Retinal pigment epithelial cell (primary cell): Measurements from ENCODE around the gene DUSP16.

Source experiments
- DNase-seq: peaks from one replicate; pipeline ENCODE4 v3.0.0-alpha.2; 2010; ENCODE audit warnings: low read depth
- H3K4me3 ChIP-seq: 2 replicates; pipeline ENCODE4 v1.5.1; 2011; ENCODE audit warnings: mild to moderate bottlenecking, low read length, control low read depth, moderate library complexity
- CTCF ChIP-seq: conservative IDR thresholded peaks from 2 replicates; pipeline ENCODE4 v1.5.1; 2011; ENCODE audit warnings: low read depth, low read length, control low read depth, inconsistent platforms

DUSP16 gene

DNA sequence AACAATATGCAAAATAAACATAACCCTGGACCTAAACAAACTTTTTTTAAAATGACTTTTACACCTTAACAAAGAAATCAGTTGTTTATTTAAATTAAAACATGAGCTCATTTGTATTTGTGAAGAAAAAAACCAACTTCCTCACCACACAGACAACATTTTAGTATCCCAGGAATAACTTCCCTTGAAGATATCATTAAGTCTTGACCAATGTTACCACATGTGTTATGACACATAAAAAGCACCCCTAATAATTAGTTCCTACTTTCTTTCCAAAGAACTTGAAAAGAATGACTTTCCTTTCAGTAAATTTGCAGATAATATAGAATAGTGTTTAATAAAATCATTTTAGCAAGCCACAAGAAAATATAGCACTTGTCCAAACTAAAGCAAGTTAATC is 42.4 kb downstream of the DUSP16 start:
- no peak for TF ChIP-seq CTCF
- DNase-seq, result no peak
- H3K4me3 ChIP-seq, result no peak overlapping the region

- no peak for TF ChIP-seq CTCF
- no peak overlapping the region for H3K4me3 ChIP-seq
- DNase-seq, result no peak
Measured at GRCh38 chr12:12519354-12519998, 43.2 kb downstream of the DUSP16 start.

GRCh38 chr12:12518919-12519318 is 43.7 kb downstream of the DUSP16 start:
- no peak for DNase-seq
- TF ChIP-seq CTCF, result no peak
- no peak overlapping the region for H3K4me3 ChIP-seq

- no peak overlapping the region for H3K4me3 ChIP-seq
- no peak for DNase-seq
- no peak for TF ChIP-seq CTCF
Measured at GRCh38 chr12:12518464-12518845, 44.2 kb downstream of the DUSP16 start.

- no peak overlapping the region for H3K4me3 ChIP-seq
- no peak for DNase-seq
- no peak for TF ChIP-seq CTCF
Measured at GRCh38 chr12:12513416-12514006, 49.2 kb downstream of the DUSP16 start.

GRCh38 chr12:12511895-12512711 is 50.6 kb downstream of the DUSP16 start:
- no peak for TF ChIP-seq CTCF
- DNase-seq, result no peak
- no peak overlapping the region for H3K4me3 ChIP-seq
